Measurements from ENCODE around the gene ROGDI.

GRCh38 chr16:4768549-4769305 lies 33.7 kb downstream of the ROGDI start:
- no peak for TF ChIP-seq GATA3 (IDR thresholded peaks at IDR 0.05; ENCODE audit: low read depth, low read length)
- no peak for TF ChIP-seq GATA2 (IDR thresholded peaks at IDR 0.05; ENCODE audit: low read depth, low read length)
